Neuron (in vitro differentiated cells): Measurements from ENCODE around the gene REPS1.

Experiments used
- H2AFZ ChIP-seq: one replicate; pipeline ENCODE4 v1.6.1; 2013; ENCODE audit warnings: low read depth, mild to moderate bottlenecking, inconsistent platforms, low read length, moderate library complexity
- H3K27me3 ChIP-seq: one replicate; pipeline ENCODE4 v1.6.1; 2013; ENCODE audit warnings: low read length; ENCODE audit not compliant: insufficient read depth
- H3K36me3 ChIP-seq: one replicate; pipeline ENCODE4 v1.6.1; 2013; ENCODE audit warnings: low read length; ENCODE audit not compliant: insufficient read depth
- H3K4me1 ChIP-seq: one replicate; pipeline ENCODE4 v1.6.1; 2013; ENCODE audit warnings: low read length; ENCODE audit not compliant: insufficient read depth
- H3K4me3 ChIP-seq: 2 replicates; pipeline ENCODE4 v1.5.1; 2013; ENCODE audit warnings: mild to moderate bottlenecking, low read length, moderate library complexity
- H3K9me3 ChIP-seq: one replicate; pipeline ENCODE4 v1.6.1; 2013; ENCODE audit warnings: low read length

REPS1 gene

GRCh38 chr6:138973466-138974153, 14.4 kb downstream of the REPS1 start:
- peaks cover 38% of the 10 kb centered on the region for H3K4me1 ChIP-seq
- H3K4me3 ChIP-seq = no peak overlapping the region
- no peaks in the 10 kb centered on the region for H3K36me3 ChIP-seq
- no peaks in the 10 kb centered on the region for H3K27me3 ChIP-seq
- no peaks in the 10 kb centered on the region for H3K9me3 ChIP-seq
- no peak overlapping the region for H2AFZ ChIP-seq

- no peaks in the 10 kb centered on the region for H3K9me3 ChIP-seq
- H3K4me1 ChIP-seq = peaks cover 38% of the 10 kb centered on the region
- H3K36me3 ChIP-seq = no peaks in the 10 kb centered on the region
- H3K4me3 ChIP-seq = peak overlapping the region; percentile 25
- H2AFZ ChIP-seq = no peak overlapping the region
- H3K27me3 ChIP-seq = no peaks in the 10 kb centered on the region
Measured at GRCh38 chr6:138972226-138972665, 15.8 kb downstream of the REPS1 start.

- no peaks in the 10 kb centered on the region for H3K27me3 ChIP-seq
- H3K4me1 ChIP-seq = peaks cover 38% of the 10 kb centered on the region
- H3K4me3 ChIP-seq = peak overlapping the region; percentile 25
- H3K36me3 ChIP-seq = no peaks in the 10 kb centered on the region
- no peak overlapping the region for H2AFZ ChIP-seq
- no peaks in the 10 kb centered on the region for H3K9me3 ChIP-seq
Measured at GRCh38 chr6:138971601-138972000, 16.5 kb downstream of the REPS1 start.

GRCh38 chr6:138970856-138971425, 17.1 kb downstream of the REPS1 start:
- H3K4me1 ChIP-seq = peaks cover 38% of the 10 kb centered on the region
- H2AFZ ChIP-seq = no peak overlapping the region
- no peaks in the 10 kb centered on the region for H3K36me3 ChIP-seq

GRCh38 chr6:138970159-138970558, 17.9 kb downstream of the REPS1 start:
- no peaks in the 10 kb centered on the region for H3K36me3 ChIP-seq
- H2AFZ ChIP-seq = no peak overlapping the region
- H3K27me3 ChIP-seq = no peaks in the 10 kb centered on the region
- H3K4me1 ChIP-seq = peaks cover 38% of the 10 kb centered on the region
- H3K9me3 ChIP-seq = no peaks in the 10 kb centered on the region
- H3K4me3 ChIP-seq = no peak overlapping the region

More at GRCh38 chr6:138970856-138971425, 17.1 kb downstream of the REPS1 start:
- Histone ChIP-seq H3K9me3 (no peaks in the 10 kb centered on the region), H3K27me3 (no peaks in the 10 kb centered on the region), H3K4me3 (peak overlapping the region; percentile 6)

GRCh38 chr6:138966870-138967269, 21.2 kb downstream of the REPS1 start:
- no peaks in the 10 kb centered on the region for H3K27me3 ChIP-seq
- peaks cover 21% of the 10 kb centered on the region for H3K4me1 ChIP-seq
- H3K4me3 ChIP-seq = no peak overlapping the region
- H3K36me3 ChIP-seq = no peaks in the 10 kb centered on the region
- no peaks in the 10 kb centered on the region for H3K9me3 ChIP-seq
- no peak overlapping the region for H2AFZ ChIP-seq

GRCh38 chr6:138965971-138966370, 22.1 kb downstream of the REPS1 start:
- H3K9me3 ChIP-seq = no peaks in the 10 kb centered on the region
- H3K27me3 ChIP-seq = no peaks in the 10 kb centered on the region
- H2AFZ ChIP-seq = no peak overlapping the region
- peaks cover 12% of the 10 kb centered on the region for H3K4me1 ChIP-seq
- no peak overlapping the region for H3K4me3 ChIP-seq
- H3K36me3 ChIP-seq = no peaks in the 10 kb centered on the region

- Histone ChIP-seq H3K36me3 (no peaks in the 10 kb centered on the region), H2AFZ (no peak overlapping the region), H3K4me1 (peaks cover 6% of the 10 kb centered on the region), H3K27me3 (no peaks in the 10 kb centered on the region), H3K9me3 (no peaks in the 10 kb centered on the region), H3K4me3 (no peak overlapping the region)
Measured at GRCh38 chr6:138965291-138965874, 22.7 kb downstream of the REPS1 start.

- Histone ChIP-seq H3K4me1 (no peaks in the 10 kb centered on the region), H3K4me3 (no peak overlapping the region), H3K36me3 (no peaks in the 10 kb centered on the region), H3K9me3 (no peaks in the 10 kb centered on the region), H2AFZ (no peak overlapping the region), H3K27me3 (no peaks in the 10 kb centered on the region)
Measured at GRCh38 chr6:138964012-138964411, 24.0 kb downstream of the REPS1 start.

GRCh38 chr6:138963531-138963930, 24.5 kb downstream of the REPS1 start:
- H3K27me3 ChIP-seq = no peaks in the 10 kb centered on the region
- no peak overlapping the region for H2AFZ ChIP-seq
- no peaks in the 10 kb centered on the region for H3K9me3 ChIP-seq
- H3K4me3 ChIP-seq = no peak overlapping the region
- no peaks in the 10 kb centered on the region for H3K36me3 ChIP-seq
- no peaks in the 10 kb centered on the region for H3K4me1 ChIP-seq

GRCh38 chr6:138963119-138963518, 24.9 kb downstream of the REPS1 start:
- Histone ChIP-seq H3K27me3 (no peaks in the 10 kb centered on the region), H3K4me1 (no peaks in the 10 kb centered on the region), H3K4me3 (no peak overlapping the region), H3K9me3 (no peaks in the 10 kb centered on the region), H2AFZ (no peak overlapping the region), H3K36me3 (no peaks in the 10 kb centered on the region)

GRCh38 chr6:138959521-138959920, 28.5 kb downstream of the REPS1 start:
- H3K9me3 ChIP-seq = no peaks in the 10 kb centered on the region
- H3K4me1 ChIP-seq = no peaks in the 10 kb centered on the region
- H3K4me3 ChIP-seq = no peak overlapping the region
- H3K27me3 ChIP-seq = no peaks in the 10 kb centered on the region
- H2AFZ ChIP-seq = no peak overlapping the region
- no peaks in the 10 kb centered on the region for H3K36me3 ChIP-seq

GRCh38 chr6:138958595-138958994, 29.5 kb downstream of the REPS1 start:
- Histone ChIP-seq H3K4me1 (no peaks in the 10 kb centered on the region), H3K4me3 (no peak overlapping the region), H3K9me3 (no peaks in the 10 kb centered on the region), H3K27me3 (no peaks in the 10 kb centered on the region), H2AFZ (no peak overlapping the region), H3K36me3 (no peaks in the 10 kb centered on the region)
